A549 (cell line): ENCODE data around the gene INVS. TPM values are rescaled to one million over a fixed set of nuclear protein-coding genes. Genes with fewer than 3 reads are reported as not detected.
A peak's percentile ranks its signal among the peaks of the same experiment; 100 is the strongest.
"Not testable (repeated sequence)": the region's sequence is repeated elsewhere in the genome, so short reads cannot be mapped to it uniquely, and the experiment has no call there.

Experiments used
- ATAC-seq, 2 experiments: fragments of 200-7000 bp in 1 of 2; fragments of >200 bp in 1 of 2; cut with Nextera tagmentation in 1 of 2; cut with Tn5 transposase in 1 of 2; 3 replicates each; pipeline versions ENCODE4 v1.8.0 to v1.9.1; 2018 to 2020; ENCODE audit warnings: mild to moderate bottlenecking in 1 of 2, moderate library complexity in 1 of 2
- CTCF ChIA-PET: fragments of 300-600 bp; sonication (Branson Sonifier 250); formaldehyde crosslinking; extraction: SDS; loops from one replicate; lab custom pipeline; 2021; ENCODE audit warnings: antibody characterized with exemption, inconsistent platforms; lab: Yijun Ruan, JAX
- POLR2A ChIA-PET: fragments of 350-600 bp; formaldehyde crosslinking; extraction: SDS; loops from one replicate; lab custom pipeline; 2021; ENCODE audit warnings: antibody characterized with exemption, inconsistent platforms; lab: Yijun Ruan, JAX
- DNase-seq, 2 experiments: peaks; one replicate each; pipeline versions ENCODE4 v3.0.0 to v3.0.0-alpha.2; 2011 to 2016; ENCODE audit warnings: low read depth in 1 of 2, low spot score in 1 of 2
- FAIRE-seq: peaks from 2 replicates; lab custom pipeline; 2011; peaks lifted over from hg19 to GRCh38; lab: Jason Lieb, UNC
- H3K27ac ChIP-seq, 2 experiments: fragments of >200 bp; sonication (Bioruptor Twin); formaldehyde crosslinking; 3 replicates each; pipeline ENCODE4 v1.5.1; 2016 to 2017
- H3K4me1 ChIP-seq: fragments of >200 bp; sonication (Bioruptor Twin); formaldehyde crosslinking; 3 replicates; pipeline ENCODE4 v1.6.1; 2016
- H3K4me2 ChIP-seq: fragments of >200 bp; sonication (Bioruptor Twin); formaldehyde crosslinking; 3 replicates; pipeline ENCODE4 v1.6.1; 2016
- H3K4me3 ChIP-seq: fragments of >200 bp; sonication (Bioruptor Twin); formaldehyde crosslinking; 3 replicates; pipeline ENCODE4 v1.5.1; 2016
- H3K9me3 ChIP-seq: fragments of >200 bp; sonication (Bioruptor Twin); formaldehyde crosslinking; 3 replicates; pipeline ENCODE4 v1.6.1; 2016
- BHLHE40 ChIP-seq: IDR thresholded peaks from 2 replicates; pipeline ENCODE4 v1.6.1; 2012; ENCODE audit warnings: low read depth, low read length, inconsistent platforms
- CBX2 ChIP-seq: fragments of 200-600 bp; sonication (generic); IDR thresholded peaks from 2 replicates; pipeline ENCODE4 v1.6.1; 2016; ENCODE audit warnings: low read depth, mild to moderate bottlenecking, borderline replicate concordance
- CEBPB ChIP-seq, 2 experiments: fragments of >200 bp in 1 of 2; sonication (Bioruptor Twin) in 1 of 2; formaldehyde crosslinking in 1 of 2; IDR thresholded peaks; 2 replicates each; pipeline ENCODE4 v1.6.1; 2012 to 2016
- CHD2 ChIP-seq: fragments of 150-350 bp; IDR thresholded peaks from 2 replicates; pipeline ENCODE4 v1.6.1; 2014; ENCODE audit warnings: low read length; ENCODE audit not compliant: partially characterized antibody
- CTCF ChIP-seq: fragments of >200 bp; sonication (Bioruptor Twin); formaldehyde crosslinking; IDR thresholded peaks from 3 replicates; pipeline ENCODE4 v1.5.1; 2016
- EHF ChIP-seq: fragments of 250-450 bp; sonication (Bioruptor Pico); IDR thresholded peaks from 2 replicates; pipeline ENCODE4 v1.5.0; 2020; ENCODE audit warnings: mild to moderate bottlenecking
- EHMT2 ChIP-seq: fragments of 200-600 bp; sonication (generic); IDR thresholded peaks from 2 replicates; pipeline ENCODE4 v1.6.1; 2016; ENCODE audit warnings: antibody characterized with exemption, low read depth, mild to moderate bottlenecking, moderate library complexity
- FOSB ChIP-seq: fragments of 250-450 bp; sonication (Bioruptor Pico); IDR thresholded peaks from 2 replicates; pipeline ENCODE4 v1.5.0; 2020; ENCODE audit warnings: mild to moderate bottlenecking, moderate library complexity
- HDAC2 ChIP-seq: fragments of 200-600 bp; sonication (generic); IDR thresholded peaks from 2 replicates; pipeline ENCODE4 v1.6.1; 2016
- HEYL ChIP-seq: fragments of 250-450 bp; sonication (Bioruptor Pico); IDR thresholded peaks from 2 replicates; pipeline ENCODE4 v1.8.0; 2021; ENCODE audit warnings: mild to moderate bottlenecking, moderate library complexity
- HOXA7 ChIP-seq: fragments of 250-450 bp; sonication (Bioruptor Pico); IDR thresholded peaks from 2 replicates; pipeline ENCODE4 v1.5.0; 2020; ENCODE audit warnings: mild to moderate bottlenecking, moderate library complexity
- HOXB13 ChIP-seq: fragments of 250-450 bp; sonication (Bioruptor Pico); IDR thresholded peaks from 2 replicates; pipeline ENCODE4 v1.5.0; 2020; ENCODE audit warnings: low read depth, mild to moderate bottlenecking, moderate library complexity
- JUN ChIP-seq, 2 experiments: fragments of >200 bp; sonication (Bioruptor Twin); formaldehyde crosslinking; IDR thresholded peaks; 2 replicates in 1 of 2; 3 replicates in 1 of 2; pipeline ENCODE4 v1.6.1; 2016 to 2017
- MAFK ChIP-seq: fragments of 450-650 bp; IDR thresholded peaks from 2 replicates; pipeline ENCODE4 v1.6.1; 2014; ENCODE audit not compliant: partially characterized antibody
- MAZ ChIP-seq: fragments of 150-350 bp; IDR thresholded peaks from 2 replicates; pipeline ENCODE4 v1.6.1; 2014; ENCODE audit warnings: antibody characterized with exemption, low read depth, low read length, borderline replicate concordance
- PHF8 ChIP-seq: fragments of 200-600 bp; sonication (generic); IDR thresholded peaks from 2 replicates; pipeline ENCODE4 v1.6.1; 2016; ENCODE audit warnings: low read depth, mild to moderate bottlenecking, antibody characterized with exemption, moderate library complexity, borderline replicate concordance
- POLR2AphosphoS2 ChIP-seq: conservative IDR thresholded peaks from 2 replicates; pipeline ENCODE4 v1.6.1; 2012; ENCODE audit warnings: low read length, improper control_type of control experiment, inconsistent platforms
- RAD21 ChIP-seq, 2 experiments: fragments of >200 bp in 1 of 2; sonication (Bioruptor Twin) in 1 of 2; formaldehyde crosslinking in 1 of 2; IDR thresholded peaks in 1 of 2; conservative IDR thresholded peaks in 1 of 2; 2 replicates in 1 of 2; 3 replicates in 1 of 2; pipeline ENCODE4 v1.6.1; 2012 to 2018; ENCODE audit warnings: inconsistent platforms in 1 of 2
- RCOR1 ChIP-seq: fragments of 150-350 bp; IDR thresholded peaks from 2 replicates; pipeline ENCODE4 v1.6.1; 2014; ENCODE audit warnings: antibody characterized with exemption, low read length, low read depth
- ZC3H11A ChIP-seq: fragments of 450-650 bp; IDR thresholded peaks from 2 replicates; pipeline ENCODE4 v1.6.1; 2014; ENCODE audit warnings: antibody characterized with exemption, mild to moderate bottlenecking
- ZFP36 ChIP-seq: fragments of 450-650 bp; IDR thresholded peaks from 2 replicates; pipeline ENCODE4 v1.6.1; 2014; ENCODE audit warnings: borderline replicate concordance; ENCODE audit not compliant: partially characterized antibody
- ZNF302 ChIP-seq: fragments of 250-450 bp; sonication (Bioruptor Pico); IDR thresholded peaks from 2 replicates; pipeline ENCODE4 v1.9.0; 2021; ENCODE audit warnings: inconsistent platforms, mild to moderate bottlenecking, moderate library complexity
- WGBS: methylation state at CpG from one replicate; pipeline ENCODE4 v1.1.6; 2017; ENCODE audit errors: missing lambda C conversion rate; 5-methylcytosine and 5-hydroxymethylcytosine counted together
- polyA plus RNA-seq, 4 experiments: library from polyadenylated mRNA; depleted of rRNA in 3 of 4; stranded (reverse); fragments of >200 nt; fragmentation: RNase III in 1 of 4; extraction: RNeasy Plus Mini Kit Qiagen cat#74134 plus additional on column Dnase treatment in 1 of 4; gene quantifications; 2 replicates in 3 of 4; 3 replicates in 1 of 4; pipeline ENCODE4 v1.2.3, GENCODE V29; 2011 to 2017

INVS gene
- polyA plus RNA-seq, 2 of the 4 experiments (the other 2 are of a cell fraction) = 11.9 to 30.6 TPM

GRCh38 chr9:100131875-100132430 is 32.9 kb downstream of the INVS start:
- POLR2A ChIA-PET = no interaction called here
- no peak overlapping the region for H3K27ac ChIP-seq
- H3K4me2 ChIP-seq = no peak overlapping the region
- ATAC-seq (no peak), FAIRE-seq (no peak), DNase-seq (no peak)
- CTCF ChIA-PET = interaction anchor here (1.1 kb wide), 1 partner anchor 47 kb away, joined by 3 read pairs; no protein-coding TSS in a partner anchor
- no peak for TF ChIP-seq POLR2AphosphoS2
- TF ChIP-seq MAFK = no peak
- no peak for TF ChIP-seq EHF (CRISPR knock-in tag)
- no peak for TF ChIP-seq CBX2
- no peak for TF ChIP-seq ZFP36
- TF ChIP-seq ZC3H11A = no peak
- no peak for TF ChIP-seq PHF8
- no peak for TF ChIP-seq EHMT2
- no peak for TF ChIP-seq CEBPB (IDR thresholded peaks at IDR 0.05)
- TF ChIP-seq ZNF302 (CRISPR knock-in tag) = no peak
- TF ChIP-seq HDAC2 = no peak
- TF ChIP-seq FOSB (CRISPR knock-in tag) = no peak
- TF ChIP-seq HOXB13 (CRISPR knock-in tag) = no peak
- TF ChIP-seq RCOR1 = no peak
- no peak for TF ChIP-seq HEYL (CRISPR knock-in tag)
- H3K4me1 ChIP-seq = no peaks in the 10 kb centered on the region
- H3K4me3 ChIP-seq = no peak overlapping the region
- no peaks in the 10 kb centered on the region for H3K9me3 ChIP-seq
- 85% methylated on average over 3 of the region's 3 CpGs for WGBS

- H3K4me1 ChIP-seq = no peaks in the 10 kb centered on the region
- no peak overlapping the region for H3K4me2 ChIP-seq
- no peak for ATAC-seq
- 91% methylated on average over 3 of the region's 3 CpGs for WGBS
- FAIRE-seq = no peak
- no peak overlapping the region for H3K4me3 ChIP-seq
- CTCF ChIA-PET = no interaction called here
- H3K27ac ChIP-seq = no peak overlapping the region
- no peaks in the 10 kb centered on the region for H3K9me3 ChIP-seq
- no peak for DNase-seq
- POLR2A ChIA-PET = no interaction called here
- TF ChIP-seq CEBPB (IDR thresholded peaks at IDR 0.05) = no peak
- TF ChIP-seq JUN (IDR thresholded peaks at IDR 0.05) = no peak
- TF ChIP-seq HOXA7 (CRISPR knock-in tag) = no peak
- TF ChIP-seq BHLHE40 = no peak
- TF ChIP-seq MAFK = no peak
- no peak for TF ChIP-seq CHD2
- TF ChIP-seq MAZ = no peak
- TF ChIP-seq HDAC2 = no peak
- no peak for TF ChIP-seq ZFP36
These were observed 35.7 kb downstream of the INVS start for GRCh38 chr9:100134731-100135130.

GRCh38 chr9:100136799-100137198 is 37.8 kb downstream of the INVS start:
- TF ChIP-seq RAD21 (conservative IDR thresholded peaks at IDR 0.05 in 1 of 2, IDR thresholded peaks at IDR 0.05 in 1 of 2) (peak in 1 of 2 experiments; percentile 20; a peak in 1 of 5 replicates), CTCF (0 out of 3 replicates have a peak, but pooled peaks have one; percentile 7)
- H3K4me3 ChIP-seq, H3K27ac ChIP-seq, H3K9me3 ChIP-seq, H3K4me1 ChIP-seq, POLR2A ChIA-PET, FAIRE-seq, H3K4me2 ChIP-seq: not testable (repeated sequence)
- CTCF ChIA-PET = interaction anchor here (1.1 kb wide), 1 partner anchor 78 kb away, joined by 3 read pairs; no protein-coding TSS in a partner anchor
- 89% methylated on average over 5 of the region's 5 CpGs for WGBS
- ATAC-seq = peak in 1 of 2 experiments; percentile 54; a peak in 2 of 6 replicates
- DNase-seq = peak in 1 of 2 experiments; percentile 18

GRCh38 chr9:100140303-100140702 is 41.3 kb downstream of the INVS start:
- H3K27ac ChIP-seq, FAIRE-seq, H3K4me3 ChIP-seq, H3K4me2 ChIP-seq, DNase-seq, ATAC-seq, H3K4me1 ChIP-seq, POLR2A ChIA-PET, H3K9me3 ChIP-seq, CTCF ChIA-PET: not testable (repeated sequence)
- 92% methylated on average over 6 of the region's 6 CpGs for WGBS

- H3K27ac ChIP-seq, FAIRE-seq, H3K9me3 ChIP-seq, CTCF ChIA-PET, ATAC-seq, H3K4me1 ChIP-seq, POLR2A ChIA-PET, H3K4me3 ChIP-seq, H3K4me2 ChIP-seq, DNase-seq: not testable (repeated sequence)
- WGBS = 92% methylated on average over 9 of the region's 9 CpGs
These were observed 42.8 kb downstream of the INVS start for GRCh38 chr9:100141862-100142261.

- POLR2A ChIA-PET, FAIRE-seq, H3K27ac ChIP-seq, DNase-seq, CTCF ChIA-PET, ATAC-seq, H3K4me3 ChIP-seq, H3K4me2 ChIP-seq, H3K4me1 ChIP-seq, H3K9me3 ChIP-seq: not testable (repeated sequence)
- 87% methylated on average over 15 of the region's 15 CpGs for WGBS
These were observed 46.3 kb downstream of the INVS start for GRCh38 chr9:100145167-100145934.
